GM12801 (cell line): ENCODE results near the gene ACTR1B.

Source experiments
- TF ChIP-seq, protein P1 (sequence below): IDR thresholded peaks from one replicate; pipeline ENCODE4 v1.5.1; 2011; ENCODE audit warnings: control low read depth; ENCODE audit not compliant: insufficient read length; ENCODE audit errors: extremely low read depth

The ACTR1B gene

GRCh38 chr2:97669448-97669847, 5.6 kb upstream of the ACTR1B start, which contains the start of gene C2orf92:
Gene C2orf92 (plus strand): TSS chr2:97669713. CDS start chr2:97669789, 76 bp downstream.
- TF ChIP-seq, protein P1, sequence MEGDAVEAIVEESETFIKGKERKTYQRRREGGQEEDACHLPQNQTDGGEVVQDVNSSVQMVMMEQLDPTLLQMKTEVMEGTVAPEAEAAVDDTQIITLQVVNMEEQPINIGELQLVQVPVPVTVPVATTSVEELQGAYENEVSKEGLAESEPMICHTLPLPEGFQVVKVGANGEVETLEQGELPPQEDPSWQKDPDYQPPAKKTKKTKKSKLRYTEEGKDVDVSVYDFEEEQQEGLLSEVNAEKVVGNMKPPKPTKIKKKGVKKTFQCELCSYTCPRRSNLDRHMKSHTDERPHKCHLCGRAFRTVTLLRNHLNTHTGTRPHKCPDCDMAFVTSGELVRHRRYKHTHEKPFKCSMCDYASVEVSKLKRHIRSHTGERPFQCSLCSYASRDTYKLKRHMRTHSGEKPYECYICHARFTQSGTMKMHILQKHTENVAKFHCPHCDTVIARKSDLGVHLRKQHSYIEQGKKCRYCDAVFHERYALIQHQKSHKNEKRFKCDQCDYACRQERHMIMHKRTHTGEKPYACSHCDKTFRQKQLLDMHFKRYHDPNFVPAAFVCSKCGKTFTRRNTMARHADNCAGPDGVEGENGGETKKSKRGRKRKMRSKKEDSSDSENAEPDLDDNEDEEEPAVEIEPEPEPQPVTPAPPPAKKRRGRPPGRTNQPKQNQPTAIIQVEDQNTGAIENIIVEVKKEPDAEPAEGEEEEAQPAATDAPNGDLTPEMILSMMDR: no peak

DNA sequence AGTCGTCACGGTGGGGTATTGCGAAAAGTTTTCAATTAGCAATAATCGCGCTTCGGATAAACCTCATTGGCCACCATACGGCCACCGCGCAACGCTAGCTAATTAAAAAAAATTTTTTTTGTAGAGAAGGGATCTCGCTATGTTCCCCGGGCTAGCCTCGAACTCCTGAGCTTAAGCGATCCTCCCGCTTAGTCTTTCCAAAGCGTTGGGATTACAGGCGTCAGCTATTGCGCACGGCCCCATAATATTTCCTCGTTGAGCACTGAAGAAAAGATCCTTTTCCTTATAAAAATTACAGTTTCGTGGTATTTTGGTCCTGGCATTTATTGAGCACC, 759 bp upstream of the ACTR1B start:
- TF ChIP-seq, protein P1: no peak

GRCh38 chr2:97663626-97663961, 250 bp downstream of the ACTR1B start:
- TF ChIP-seq, protein P1: no peak

GRCh38 chr2:97662895-97663625, 784 bp downstream of the ACTR1B start:
- TF ChIP-seq, protein P1: no peak

- TF ChIP-seq, protein P1: no peak
Measured at GRCh38 chr2:97662386-97662894, 1.4 kb downstream of the ACTR1B start.

DNA sequence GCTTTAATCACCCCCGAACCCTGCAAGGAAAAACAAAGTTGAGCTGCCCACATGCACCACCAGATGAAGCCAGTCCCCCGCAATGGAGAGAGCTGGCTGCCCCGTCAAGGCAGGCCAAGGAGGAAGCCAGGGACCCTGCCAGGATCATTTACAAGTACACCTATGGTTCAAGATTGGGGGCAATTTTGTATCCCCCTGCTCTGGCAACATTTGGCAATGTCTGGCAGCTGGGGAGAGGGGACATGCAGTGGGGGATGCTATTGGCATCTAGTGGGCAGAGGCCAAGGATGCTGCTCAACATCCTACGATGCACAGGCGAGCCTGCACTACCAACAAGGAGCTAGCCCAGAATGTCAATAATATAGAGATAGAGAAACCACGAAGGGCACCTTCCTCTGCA, 1.9 kb downstream of the ACTR1B start:
- TF ChIP-seq, protein P1: no peak

DNA sequence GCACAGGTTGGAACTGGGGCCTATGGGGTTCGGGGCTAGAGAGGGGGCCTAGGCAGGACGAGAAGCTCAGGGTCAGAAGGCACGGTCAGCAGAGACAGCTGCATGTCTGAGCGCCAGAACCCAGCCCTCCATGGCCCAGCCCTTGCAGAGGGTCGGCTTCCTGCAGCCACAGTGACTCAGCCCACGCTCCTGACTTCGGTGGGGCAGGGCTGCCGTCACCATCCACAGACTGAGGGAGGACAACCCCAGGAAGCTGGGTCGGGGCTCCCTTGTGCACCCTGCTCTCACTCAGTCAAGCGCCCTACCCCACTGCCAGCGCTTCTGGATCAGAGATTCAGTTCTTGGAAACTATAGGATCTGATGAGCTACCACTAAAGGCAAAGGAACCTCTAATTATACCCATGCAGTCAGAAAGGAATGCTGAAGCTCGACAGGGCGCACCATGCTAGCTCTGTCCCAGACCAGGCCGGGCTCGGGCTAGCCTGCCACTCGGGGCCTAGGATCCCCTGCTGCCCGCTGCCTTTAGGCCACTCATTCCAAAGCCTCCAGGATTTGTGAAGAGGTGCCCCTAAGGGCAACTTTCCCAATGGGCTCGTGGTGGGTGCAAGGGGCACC, 3.0 kb downstream of the ACTR1B start:
- TF ChIP-seq, protein P1: no peak
